WTC11 (cell line): Measurements from ENCODE around the gene MEGF9.

ENCODE experiments used
- ATF2 ChIP-seq: sonication (generic); formaldehyde crosslinking; IDR thresholded peaks from 2 replicates; pipeline ENCODE4 v1.8.1; 2022; ENCODE audit warnings: low read depth, missing genetic modification reagents, borderline replicate concordance
- CTCF ChIP-seq: fragments of 200-600 bp; IDR thresholded peaks from 2 replicates; pipeline ENCODE4 v1.8.0; 2022; ENCODE audit warnings: antibody characterized with exemption
- KAT7 ChIP-seq: sonication (generic); formaldehyde crosslinking; IDR thresholded peaks from 2 replicates; pipeline ENCODE4 v1.8.1; 2023; ENCODE audit warnings: missing genetic modification reagents, mild to moderate bottlenecking, borderline replicate concordance
- NR2C2 ChIP-seq: sonication (generic); formaldehyde crosslinking; IDR thresholded peaks from 2 replicates; pipeline ENCODE4 v1.8.0; 2022; ENCODE audit warnings: mild to moderate bottlenecking, missing genetic modification reagents
- ZNF263 ChIP-seq: sonication (generic); formaldehyde crosslinking; IDR thresholded peaks from 2 replicates; pipeline ENCODE4 v1.8.1; 2022; ENCODE audit warnings: low read depth, mild to moderate bottlenecking, moderate library complexity, missing genetic modification reagents
- ZNF532 ChIP-seq: fragments of 250-450 bp; sonication (Bioruptor Pico); IDR thresholded peaks from 2 replicates; pipeline ENCODE4 v1.9.0; 2021; ENCODE audit warnings: mild to moderate bottlenecking, borderline replicate concordance

- no peak for TF ChIP-seq ATF2 (CRISPR knock-in tag)
- no peak for TF ChIP-seq CTCF
- TF ChIP-seq NR2C2: no peak
- no peak for TF ChIP-seq ZNF532 (CRISPR knock-in tag)
- TF ChIP-seq KAT7 (CRISPR knock-in tag): no peak
- no peak for TF ChIP-seq ZNF263 (CRISPR knock-in tag)
Observed at GRCh38 chr9:120756531-120756930, 42.3 kb upstream of the MEGF9 start.
